ENCODE data around the gene MTHFSD.

The MTHFSD gene

GRCh38 chr16:86521236-86522197, 33.5 kb downstream of the MTHFSD start:
- Histone ChIP-seq H3K9ac (ENCODE audit: low read depth, low read length) (no peak overlapping the region), H3K27me3 (ENCODE audit: insufficient read depth, low read length) (peaks cover 35% of the 10 kb centered on the region), H3K27ac (ENCODE audit: low read depth, low read length) (no peak overlapping the region), H3K36me3 (ENCODE audit: insufficient read depth, low read length) (no peaks in the 10 kb centered on the region), H3K9me3 (ENCODE audit: insufficient read depth, low read depth, low read length) (no peaks in the 10 kb centered on the region), H3K4me3 (ENCODE audit: low read length) (no peak overlapping the region), H3K4me1 (ENCODE audit: insufficient read depth, low read length) (peaks cover under 1% of the 10 kb centered on the region; the same call in 1 of the 2 replicates)
- WGBS = 89% methylated on average over 34 of the region's 35 CpGs

DNA sequence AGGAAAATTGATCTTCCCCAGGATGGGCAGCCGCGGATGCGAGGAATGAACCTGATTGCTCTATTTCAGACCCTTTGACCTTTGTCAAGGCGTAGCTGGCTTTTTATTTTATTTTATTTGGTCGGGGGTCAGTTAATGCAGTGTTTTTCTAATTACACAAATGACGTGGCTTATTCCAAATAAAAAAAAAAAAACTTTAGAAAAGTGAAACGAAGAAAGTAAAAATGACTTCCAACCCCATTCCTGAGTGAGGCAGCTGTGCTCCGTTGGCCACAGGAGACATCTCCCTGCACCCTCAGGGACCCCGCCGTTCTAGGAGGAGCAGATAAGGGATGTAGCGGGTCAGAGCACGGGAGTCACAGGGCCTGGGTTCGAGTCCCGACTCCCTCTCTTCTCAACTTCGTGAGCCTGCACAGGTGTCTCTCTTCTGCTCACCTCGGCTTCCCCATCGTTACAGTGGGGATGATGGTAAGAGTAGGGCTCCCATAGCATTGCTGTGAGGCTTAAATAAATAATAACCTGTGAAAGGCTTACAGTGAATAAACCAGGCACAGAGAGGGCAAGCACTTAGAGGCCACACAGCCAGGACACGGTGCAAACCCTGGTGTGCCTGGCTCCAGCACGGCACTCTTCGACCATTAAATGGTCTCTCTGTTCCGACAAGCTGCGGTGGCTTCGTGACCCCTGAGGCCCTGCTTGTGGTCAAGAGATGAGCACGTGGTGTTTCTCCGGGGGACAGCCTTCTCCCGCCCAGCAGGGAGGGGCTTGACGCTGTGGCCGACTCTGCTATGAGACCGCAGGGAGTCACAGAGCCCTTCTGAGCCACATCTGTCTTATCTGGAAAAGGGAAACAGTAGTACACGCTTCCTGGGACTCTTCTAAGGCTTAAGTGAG, 34.5 kb downstream of the MTHFSD start:
- Histone ChIP-seq H3K27me3 (ENCODE audit: insufficient read depth, low read length) (peaks cover 44% of the 10 kb centered on the region), H3K9me3 (ENCODE audit: insufficient read depth, low read depth, low read length) (no peaks in the 10 kb centered on the region), H3K4me1 (ENCODE audit: insufficient read depth, low read length) (peaks cover 4% of the 10 kb centered on the region; the same call in 1 of the 2 replicates), H3K9ac (ENCODE audit: low read depth, low read length) (no peak overlapping the region), H3K36me3 (ENCODE audit: insufficient read depth, low read length) (no peaks in the 10 kb centered on the region), H3K4me3 (ENCODE audit: low read length) (no peak overlapping the region), H3K27ac (ENCODE audit: low read depth, low read length) (no peak overlapping the region)
- 73% methylated on average over 28 of the region's 30 CpGs for WGBS

GRCh38 chr16:86519649-86520316, 35.3 kb downstream of the MTHFSD start:
- H3K27me3 ChIP-seq (ENCODE audit: insufficient read depth, low read length) = peaks cover 52% of the 10 kb centered on the region

GRCh38 chr16:86519007-86519648, 35.9 kb downstream of the MTHFSD start:
- Histone ChIP-seq H3K9me3 (ENCODE audit: insufficient read depth, low read depth, low read length) (no peaks in the 10 kb centered on the region), H3K27me3 (ENCODE audit: insufficient read depth, low read length) (peaks cover 59% of the 10 kb centered on the region), H3K9ac (ENCODE audit: low read depth, low read length) (no peak overlapping the region), H3K27ac (ENCODE audit: low read depth, low read length) (no peak overlapping the region), H3K4me1 (ENCODE audit: insufficient read depth, low read length) (peaks cover 4% of the 10 kb centered on the region; the same call in 1 of the 2 replicates), H3K4me3 (ENCODE audit: low read length) (no peak overlapping the region), H3K36me3 (ENCODE audit: insufficient read depth, low read length) (no peaks in the 10 kb centered on the region)
- WGBS = 88% methylated on average over 16 of the region's 16 CpGs

More at GRCh38 chr16:86519649-86520316, 35.3 kb downstream of the MTHFSD start:
- no peak overlapping the region for H3K27ac ChIP-seq (ENCODE audit: low read depth, low read length)
- peaks cover 4% of the 10 kb centered on the region; the same call in 1 of the 2 replicates for H3K4me1 ChIP-seq (ENCODE audit: insufficient read depth, low read length)
- H3K36me3 ChIP-seq (ENCODE audit: insufficient read depth, low read length) = no peaks in the 10 kb centered on the region
- H3K4me3 ChIP-seq (ENCODE audit: low read length) = no peak overlapping the region
- no peaks in the 10 kb centered on the region for H3K9me3 ChIP-seq (ENCODE audit: insufficient read depth, low read depth, low read length)
- H3K9ac ChIP-seq (ENCODE audit: low read depth, low read length) = no peak overlapping the region
- WGBS = 37% methylated on average over 31 of the region's 31 CpGs

- H3K9me3 ChIP-seq (ENCODE audit: insufficient read depth, low read depth, low read length) = no peaks in the 10 kb centered on the region
- peaks cover 72% of the 10 kb centered on the region for H3K27me3 ChIP-seq (ENCODE audit: insufficient read depth, low read length)
- no peak overlapping the region for H3K4me3 ChIP-seq (ENCODE audit: low read length)
- 31% methylated on average over 17 of the region's 17 CpGs for WGBS
- no peaks in the 10 kb centered on the region for H3K36me3 ChIP-seq (ENCODE audit: insufficient read depth, low read length)
- H3K27ac ChIP-seq (ENCODE audit: low read depth, low read length) = no peak overlapping the region
- no peak overlapping the region for H3K9ac ChIP-seq (ENCODE audit: low read depth, low read length)
- H3K4me1 ChIP-seq (ENCODE audit: insufficient read depth, low read length) = peaks cover 6% of the 10 kb centered on the region; the same call in 1 of the 2 replicates
These were observed 37.3 kb downstream of the MTHFSD start for GRCh38 chr16:86517652-86518258.

DNA sequence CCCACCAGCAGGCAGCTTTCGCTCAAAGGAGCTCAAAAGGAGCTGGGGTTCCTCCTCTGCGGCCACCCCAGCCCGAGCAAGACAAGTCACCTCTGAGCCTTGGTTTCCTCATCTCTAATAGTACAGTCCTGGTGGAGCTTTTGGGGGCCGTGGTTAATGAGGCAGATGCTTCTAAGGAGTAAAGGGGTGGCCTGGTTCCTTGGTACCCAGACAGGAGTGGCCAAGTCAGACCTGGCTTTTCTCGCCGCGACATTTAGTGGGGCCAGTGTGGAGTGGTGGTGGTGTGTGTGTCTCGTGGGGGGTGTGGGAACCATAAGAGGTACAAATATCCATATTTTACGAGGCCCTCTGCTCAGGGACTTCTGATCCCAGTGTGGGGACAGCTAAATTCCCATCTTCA, 38.0 kb downstream of the MTHFSD start:
- no peaks in the 10 kb centered on the region for H3K36me3 ChIP-seq (ENCODE audit: insufficient read depth, low read length)
- peaks cover 80% of the 10 kb centered on the region for H3K27me3 ChIP-seq (ENCODE audit: insufficient read depth, low read length)
- no peak overlapping the region for H3K27ac ChIP-seq (ENCODE audit: low read depth, low read length)
- H3K9me3 ChIP-seq (ENCODE audit: insufficient read depth, low read depth, low read length) = no peaks in the 10 kb centered on the region
- H3K4me1 ChIP-seq (ENCODE audit: insufficient read depth, low read length) = peaks cover 6% of the 10 kb centered on the region; the same call in 1 of the 2 replicates
- no peak overlapping the region for H3K9ac ChIP-seq (ENCODE audit: low read depth, low read length)
- no peak overlapping the region for H3K4me3 ChIP-seq (ENCODE audit: low read length)
- 37% methylated on average over 8 of the region's 9 CpGs for WGBS

GRCh38 chr16:86516623-86517003, 38.4 kb downstream of the MTHFSD start:
- WGBS = 5% methylated on average over 29 of the region's 29 CpGs
- Histone ChIP-seq H3K9ac (ENCODE audit: low read depth, low read length) (no peak overlapping the region), H3K9me3 (ENCODE audit: insufficient read depth, low read depth, low read length) (no peaks in the 10 kb centered on the region), H3K4me1 (ENCODE audit: insufficient read depth, low read length) (peaks cover 6% of the 10 kb centered on the region; the same call in 1 of the 2 replicates), H3K27ac (ENCODE audit: low read depth, low read length) (no peak overlapping the region), H3K27me3 (ENCODE audit: insufficient read depth, low read length) (peaks cover 84% of the 10 kb centered on the region), H3K36me3 (ENCODE audit: insufficient read depth, low read length) (no peaks in the 10 kb centered on the region), H3K4me3 (ENCODE audit: low read length) (no peak overlapping the region)

DNA sequence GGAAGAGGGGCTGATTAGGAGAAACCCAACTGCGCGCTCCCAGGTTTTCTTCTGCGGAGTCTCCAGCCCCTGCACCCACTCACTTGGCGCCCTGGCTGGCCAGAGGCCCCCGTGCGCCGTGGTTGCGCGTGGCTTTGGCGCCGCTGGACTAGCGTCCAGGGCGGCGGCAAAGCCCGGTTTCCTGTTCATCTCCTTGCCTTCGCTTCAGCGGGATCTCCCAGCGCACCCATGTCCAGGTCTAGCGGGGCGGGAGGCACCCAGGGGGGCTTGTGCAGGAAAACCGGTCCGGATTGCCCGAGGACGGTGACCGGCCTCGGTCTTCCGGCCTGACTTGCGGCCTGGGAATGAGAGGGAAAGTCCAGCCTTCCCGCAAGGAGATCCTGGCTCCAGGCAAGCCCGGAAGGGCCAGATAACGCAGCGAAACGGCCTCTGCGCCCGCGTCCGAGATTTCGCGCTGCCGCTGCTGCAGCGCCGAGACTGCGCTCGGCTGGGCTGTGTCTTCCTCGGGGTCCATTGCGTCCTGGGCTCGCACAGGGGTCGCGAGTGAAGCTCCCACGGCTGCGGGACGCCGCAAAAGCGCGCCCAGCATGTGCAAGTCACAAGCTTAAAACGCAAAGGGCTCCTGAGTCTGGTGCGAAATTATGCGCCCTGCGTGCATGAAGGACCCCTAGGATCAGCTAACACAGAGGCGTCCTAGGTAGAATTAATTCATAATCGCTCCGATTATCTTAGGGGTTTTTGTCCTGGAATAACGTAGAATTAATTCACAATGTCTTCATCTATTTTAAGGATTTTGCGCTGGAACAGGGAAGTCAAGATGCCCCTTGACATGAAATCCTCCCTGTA, 39.0 kb downstream of the MTHFSD start:
- Histone ChIP-seq H3K27me3 (ENCODE audit: insufficient read depth, low read length) (peaks cover 90% of the 10 kb centered on the region), H3K4me3 (ENCODE audit: low read length) (peak overlapping the region; percentile 19; the same call in 1 of the 2 replicates), H3K9ac (ENCODE audit: low read depth, low read length) (no peak overlapping the region), H3K36me3 (ENCODE audit: insufficient read depth, low read length) (no peaks in the 10 kb centered on the region), H3K4me1 (ENCODE audit: insufficient read depth, low read length) (peaks cover 6% of the 10 kb centered on the region; the same call in 1 of the 2 replicates), H3K9me3 (ENCODE audit: insufficient read depth, low read depth, low read length) (no peaks in the 10 kb centered on the region), H3K27ac (ENCODE audit: low read depth, low read length) (no peak overlapping the region)
- 2% methylated on average over 64 of the region's 64 CpGs for WGBS

DNA sequence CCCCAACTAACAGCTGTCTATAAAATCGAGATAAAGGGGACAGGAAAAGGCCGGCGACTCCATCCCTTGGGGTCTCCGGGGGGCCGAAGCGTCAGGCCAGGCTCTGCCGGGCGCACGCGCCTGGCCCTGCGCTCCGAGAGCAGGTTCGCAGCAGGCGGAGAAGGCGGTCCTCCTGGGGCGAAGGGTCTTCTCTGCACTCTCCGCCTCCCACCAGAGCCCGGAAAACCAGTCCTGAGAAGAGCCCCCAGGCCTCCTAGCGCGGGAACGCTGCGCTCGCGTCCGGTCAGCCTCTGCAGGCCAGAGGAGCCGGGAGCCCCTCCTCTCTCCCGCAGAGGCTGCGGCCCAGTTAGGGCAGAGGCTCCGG, 39.6 kb downstream of the MTHFSD start:
- no peaks in the 10 kb centered on the region for H3K36me3 ChIP-seq (ENCODE audit: insufficient read depth, low read length)
- H3K9me3 ChIP-seq (ENCODE audit: insufficient read depth, low read depth, low read length) = no peaks in the 10 kb centered on the region
- WGBS = 1% methylated on average over 29 of the region's 29 CpGs
- no peak overlapping the region for H3K9ac ChIP-seq (ENCODE audit: low read depth, low read length)
- H3K27ac ChIP-seq (ENCODE audit: low read depth, low read length) = no peak overlapping the region
- peaks cover 96% of the 10 kb centered on the region for H3K27me3 ChIP-seq (ENCODE audit: insufficient read depth, low read length)
- H3K4me1 ChIP-seq (ENCODE audit: insufficient read depth, low read length) = peaks cover 6% of the 10 kb centered on the region; the same call in 1 of the 2 replicates
- H3K4me3 ChIP-seq (ENCODE audit: low read length) = peak overlapping the region; percentile 19; the same call in 1 of the 2 replicates
